ENCODE data around the gene MORN5. TPM values are rescaled to one million over a fixed set of nuclear protein-coding genes. Genes with fewer than 3 reads are reported as not detected.

MORN5 gene
- total and polyA plus RNA-seq, 2 donors (not counting 1 experiment from before 2014, with no cell fraction given), result not detected

DNA sequence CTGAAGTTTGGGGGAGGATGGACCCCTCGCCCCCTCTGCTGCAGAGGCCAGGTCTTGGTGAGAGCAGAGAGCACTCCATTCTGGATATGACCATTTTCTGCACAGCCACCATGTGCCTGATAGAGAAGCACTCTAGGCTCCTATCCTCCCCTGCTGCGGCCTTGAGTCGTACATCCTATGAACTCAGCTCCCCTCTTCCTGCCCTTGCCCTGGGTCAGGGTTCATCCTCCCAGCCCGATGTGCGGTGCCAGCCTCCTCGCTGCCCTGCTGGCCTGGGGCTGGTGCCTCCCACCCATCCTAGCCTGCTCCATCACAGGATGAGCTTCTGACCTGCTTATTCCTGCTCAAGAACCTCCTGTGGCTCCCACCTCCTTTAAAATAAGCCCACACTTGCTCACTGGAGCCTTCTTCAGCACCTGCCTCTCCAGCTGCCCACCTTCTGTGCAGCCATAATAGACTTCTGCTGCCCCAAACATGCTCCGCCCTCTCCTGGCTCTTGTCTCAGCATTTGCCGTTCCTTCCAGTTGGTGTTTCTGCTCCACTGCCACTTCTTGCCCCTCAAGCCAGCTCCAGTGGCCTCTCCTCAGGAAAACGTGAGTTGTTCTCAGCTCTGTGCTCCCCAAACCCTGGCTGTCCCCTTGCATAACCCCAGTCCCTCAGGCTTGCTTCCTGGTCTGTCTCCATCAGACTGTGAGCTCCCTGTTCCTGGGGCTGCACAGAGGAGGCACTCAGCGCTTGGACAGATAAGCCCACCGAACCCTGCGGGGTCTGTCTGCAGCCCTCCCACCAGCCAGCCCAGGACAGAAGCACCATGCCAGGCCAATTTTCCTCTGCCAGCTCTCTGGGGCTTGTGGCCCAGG, 44.3 kb upstream of the MORN5 start:
- 69% methylated on average over 10 of the region's 12 CpGs for WGBS (ENCODE audit: insufficient coverage)
- H3K27ac Mint-ChIP-seq, result no peak overlapping the region
- no peak overlapping the region for H3K4me2 ChIP-seq (replicated peaks; ENCODE audit: low read depth, low read length, poor library complexity, severe bottlenecking)
- no peaks in the 10 kb centered on the region for H3K36me3 ChIP-seq (replicated peaks in 1 of 2; ENCODE audit: control extremely low read depth in 1 of 2, control insufficient read depth in 1 of 2, extremely low read depth in 1 of 2, insufficient read depth in 2 of 2, low read length in 1 of 2)
- no peak for ATAC-seq (ENCODE audit: low read depth)
- no peak overlapping the region for H3K27ac ChIP-seq (ENCODE audit: low read length in 2 of 2)
- H4K20me1 ChIP-seq (ENCODE audit: control insufficient read depth, insufficient read depth, low read length, poor library complexity, severe bottlenecking), result no peaks in the 10 kb centered on the region
- H2AFZ ChIP-seq (ENCODE audit: insufficient read depth, low read depth, low read length, poor library complexity, severe bottlenecking), result no peak overlapping the region
- no peak overlapping the region for H3K4me3 Mint-ChIP-seq
- ChIA-PET POLR2A (no interaction called here), CTCF (interaction anchor here (1.8 to 15.1 kb wide), 3 partner anchors 9 to 231 kb away, joined by 6 to 323 read pairs (median 12); no protein-coding TSS in a partner anchor)
- intact Hi-C loops (cut with micrococcal nuclease), result no loop called here
- peaks cover 0 to 15% (median 0%) of the 10 kb centered on the region in 3 donors for H3K9me3 ChIP-seq (ENCODE audit: control extremely low read depth in 1 of 3, control insufficient read depth in 2 of 3, insufficient read depth in 1 of 3, low read length in 2 of 3)
- no peak overlapping the region for H3K4me3 ChIP-seq (ENCODE audit: control extremely low read depth in 1 of 5, extremely low read depth in 1 of 5, insufficient read depth in 1 of 5, low read depth in 2 of 5, low read length in 4 of 5)
- H3K27me3 Mint-ChIP-seq, result peaks cover 19% of the 10 kb centered on the region
- H3K27me3 ChIP-seq (replicated peaks in 1 of 4; ENCODE audit: control extremely low read depth in 1 of 4, control insufficient read depth in 3 of 4, insufficient read depth in 4 of 4, low read length in 3 of 4), result peaks cover 0 to 2% (median 0%) of the 10 kb centered on the region in 4 experiments
- no peaks in the 10 kb centered on the region for H3K4me1 Mint-ChIP-seq
- TF ChIP-seq, protein P1, sequence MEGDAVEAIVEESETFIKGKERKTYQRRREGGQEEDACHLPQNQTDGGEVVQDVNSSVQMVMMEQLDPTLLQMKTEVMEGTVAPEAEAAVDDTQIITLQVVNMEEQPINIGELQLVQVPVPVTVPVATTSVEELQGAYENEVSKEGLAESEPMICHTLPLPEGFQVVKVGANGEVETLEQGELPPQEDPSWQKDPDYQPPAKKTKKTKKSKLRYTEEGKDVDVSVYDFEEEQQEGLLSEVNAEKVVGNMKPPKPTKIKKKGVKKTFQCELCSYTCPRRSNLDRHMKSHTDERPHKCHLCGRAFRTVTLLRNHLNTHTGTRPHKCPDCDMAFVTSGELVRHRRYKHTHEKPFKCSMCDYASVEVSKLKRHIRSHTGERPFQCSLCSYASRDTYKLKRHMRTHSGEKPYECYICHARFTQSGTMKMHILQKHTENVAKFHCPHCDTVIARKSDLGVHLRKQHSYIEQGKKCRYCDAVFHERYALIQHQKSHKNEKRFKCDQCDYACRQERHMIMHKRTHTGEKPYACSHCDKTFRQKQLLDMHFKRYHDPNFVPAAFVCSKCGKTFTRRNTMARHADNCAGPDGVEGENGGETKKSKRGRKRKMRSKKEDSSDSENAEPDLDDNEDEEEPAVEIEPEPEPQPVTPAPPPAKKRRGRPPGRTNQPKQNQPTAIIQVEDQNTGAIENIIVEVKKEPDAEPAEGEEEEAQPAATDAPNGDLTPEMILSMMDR (IDR thresholded peaks at IDR 0.05), result no peak
- no peak for TF ChIP-seq EZH2 (IDR thresholded peaks at IDR 0.05; ENCODE audit: borderline replicate concordance, insufficient read depth, low read depth, low read length, poor library complexity, severe bottlenecking)
- no peaks in the 10 kb centered on the region for H3K4me1 ChIP-seq (ENCODE audit: control insufficient read depth in 2 of 2, insufficient read depth in 2 of 2, low read length in 2 of 2)
- no peak for DNase-seq
- H3K9ac ChIP-seq (ENCODE audit: low read length), result no peak overlapping the region
- H3K9me3 Mint-ChIP-seq (ENCODE audit: insufficient read depth), result no peaks in the 10 kb centered on the region
- H3K79me2 ChIP-seq (ENCODE audit: control insufficient read depth, insufficient read depth, low read length), result no peaks in the 10 kb centered on the region

DNA sequence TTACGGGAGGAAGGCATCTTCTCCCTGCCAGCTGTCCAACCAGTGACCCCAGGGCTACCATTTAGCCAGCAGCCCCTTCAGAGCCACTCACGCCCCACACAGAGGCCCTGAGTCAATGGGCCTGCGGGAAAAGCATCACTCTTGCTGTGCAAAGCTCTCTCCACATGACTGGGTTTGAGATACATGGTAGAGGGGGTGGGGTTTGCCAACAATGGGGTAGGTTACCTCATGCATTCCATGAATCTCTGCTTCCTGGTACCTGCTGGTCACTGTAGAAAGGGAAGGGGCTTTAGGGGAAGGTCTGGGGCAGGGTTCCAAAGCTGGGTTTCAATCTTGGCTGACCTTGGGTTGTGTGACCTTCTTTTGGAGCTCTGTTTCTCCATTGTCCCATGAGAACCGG, 43.7 kb upstream of the MORN5 start:
- no peak overlapping the region for H3K27ac ChIP-seq (ENCODE audit: low read length in 2 of 2)
- TF ChIP-seq, protein P1 (IDR thresholded peaks at IDR 0.05), result no peak
- no peak for TF ChIP-seq EZH2 (IDR thresholded peaks at IDR 0.05; ENCODE audit: borderline replicate concordance, insufficient read depth, low read depth, low read length, poor library complexity, severe bottlenecking)
- WGBS (ENCODE audit: insufficient coverage), result 93% methylated on average over 2 of the region's 4 CpGs
- H3K79me2 ChIP-seq (ENCODE audit: control insufficient read depth, insufficient read depth, low read length), result no peaks in the 10 kb centered on the region
- H3K9me3 ChIP-seq (ENCODE audit: control extremely low read depth in 1 of 3, control insufficient read depth in 2 of 3, insufficient read depth in 1 of 3, low read length in 2 of 3), result peaks cover 0 to 15% (median 0%) of the 10 kb centered on the region in 3 donors
- H2AFZ ChIP-seq (ENCODE audit: insufficient read depth, low read depth, low read length, poor library complexity, severe bottlenecking), result no peak overlapping the region
- no peak for ATAC-seq (ENCODE audit: low read depth)
- no peak overlapping the region for H3K4me3 Mint-ChIP-seq
- no peaks in the 10 kb centered on the region for H3K9me3 Mint-ChIP-seq (ENCODE audit: insufficient read depth)
- DNase-seq, result no peak
- H3K27me3 Mint-ChIP-seq, result peaks cover 16% of the 10 kb centered on the region
- POLR2A ChIA-PET, result no interaction called here
- CTCF ChIA-PET, result interaction anchor here (1.8 to 15.1 kb wide), 3 partner anchors 9 to 231 kb away, joined by 6 to 323 read pairs (median 12); no protein-coding TSS in a partner anchor
- no peaks in the 10 kb centered on the region for H3K4me1 Mint-ChIP-seq
- no peaks in the 10 kb centered on the region for H3K4me1 ChIP-seq (ENCODE audit: control insufficient read depth in 2 of 2, insufficient read depth in 2 of 2, low read length in 2 of 2)
- H4K20me1 ChIP-seq (ENCODE audit: control insufficient read depth, insufficient read depth, low read length, poor library complexity, severe bottlenecking), result no peaks in the 10 kb centered on the region
- H3K27me3 ChIP-seq (replicated peaks in 1 of 4; ENCODE audit: control extremely low read depth in 1 of 4, control insufficient read depth in 3 of 4, insufficient read depth in 4 of 4, low read length in 3 of 4), result peaks cover 0 to 2% (median 0%) of the 10 kb centered on the region in 4 experiments
- no peak overlapping the region for H3K9ac ChIP-seq (ENCODE audit: low read length)
- H3K36me3 ChIP-seq (replicated peaks in 1 of 2; ENCODE audit: control extremely low read depth in 1 of 2, control insufficient read depth in 1 of 2, extremely low read depth in 1 of 2, insufficient read depth in 2 of 2, low read length in 1 of 2), result no peaks in the 10 kb centered on the region
- H3K27ac Mint-ChIP-seq, result no peak overlapping the region
- no peak overlapping the region for H3K4me2 ChIP-seq (replicated peaks; ENCODE audit: low read depth, low read length, poor library complexity, severe bottlenecking)
- intact Hi-C loops (cut with micrococcal nuclease), result no loop called here
- H3K4me3 ChIP-seq (ENCODE audit: control extremely low read depth in 1 of 5, extremely low read depth in 1 of 5, insufficient read depth in 1 of 5, low read depth in 2 of 5, low read length in 4 of 5), result no peak overlapping the region
